Daoy (cell line): ENCODE data around the gene SDR42E1. TPM values are rescaled to one million over a fixed set of nuclear protein-coding genes. Genes with fewer than 3 reads are reported as not detected.
A peak's percentile ranks its signal among the peaks of the same experiment; 100 is the strongest.
"Not testable (repeated sequence)": the region's sequence is repeated elsewhere in the genome, so short reads cannot be mapped to it uniquely, and the experiment has no call there.

Experiments used
- DNase-seq: peaks from one replicate; pipeline ENCODE4 v3.0.0-alpha.2; 2015; ENCODE audit warnings: low read depth
- total RNA-seq: library from RNA; depleted of rRNA; stranded (reverse); fragments of >200 nt; shearing (Covaris generic); gene quantifications from 2 replicates; pipeline ENCODE4 v1.2.3, GENCODE V29; 2014

The SDR42E1 gene
- total RNA-seq, 1 experiment from 2014 or later: 1.6 TPM

GRCh38 chr16:82037666-82038065 lies 26.4 kb upstream of the SDR42E1 start:
- no peak for DNase-seq

GRCh38 chr16:82037251-82037650 lies 26.0 kb upstream of the SDR42E1 start:
- no peak for DNase-seq

GRCh38 chr16:82034981-82035612 lies 23.8 kb upstream of the SDR42E1 start, which contains the start of gene HSD17B2:
TSS of gene HSD17B2 (plus strand) at chr16:82035253. CDS start at chr16:82035425, 172 bp downstream.
- peak; percentile 50 for DNase-seq

- DNase-seq: no peak
Observed at GRCh38 chr16:82033683-82034300, 22.5 kb upstream of the SDR42E1 start.

- no peak for DNase-seq
Observed at GRCh38 chr16:82033006-82033405, 21.7 kb upstream of the SDR42E1 start.

GRCh38 chr16:82031116-82032084 lies 20.1 kb upstream of the SDR42E1 start:
- peak; percentile 55 for DNase-seq

- DNase-seq: no peak
Observed at GRCh38 chr16:82027629-82028064, 16.4 kb upstream of the SDR42E1 start.

- DNase-seq: no peak
Observed at GRCh38 chr16:82024883-82025282, 13.6 kb upstream of the SDR42E1 start.

GRCh38 chr16:82024316-82024715 lies 13.0 kb upstream of the SDR42E1 start:
- no peak for DNase-seq

GRCh38 chr16:82023206-82023605 lies 11.9 kb upstream of the SDR42E1 start:
- DNase-seq: no peak

GRCh38 chr16:82020051-82020450 lies 8.8 kb upstream of the SDR42E1 start:
- DNase-seq: no peak

GRCh38 chr16:82019535-82019934 lies 8.3 kb upstream of the SDR42E1 start:
- DNase-seq: no peak

- DNase-seq: no peak
Observed at GRCh38 chr16:82017911-82018568, 6.8 kb upstream of the SDR42E1 start.

- DNase-seq: no peak
Observed at GRCh38 chr16:82016964-82017363, 5.7 kb upstream of the SDR42E1 start.

GRCh38 chr16:82016263-82016662 lies 5.0 kb upstream of the SDR42E1 start:
- peak; percentile 53 for DNase-seq

GRCh38 chr16:82013139-82013538 lies 1.9 kb upstream of the SDR42E1 start:
- DNase-seq: no peak

- DNase-seq: no peak
Observed at GRCh38 chr16:82010649-82011048, 621 bp downstream of the SDR42E1 start.

- not testable (repeated sequence) for DNase-seq
Observed at GRCh38 chr16:82009789-82010188, 1.5 kb downstream of the SDR42E1 start.

GRCh38 chr16:82008957-82009592 lies 2.2 kb downstream of the SDR42E1 start:
- no peak for DNase-seq

GRCh38 chr16:82007189-82007588 lies 4.1 kb downstream of the SDR42E1 start:
- DNase-seq: no peak

GRCh38 chr16:82006036-82006435 lies 5.2 kb downstream of the SDR42E1 start:
- DNase-seq: no peak
